CD4-positive, alpha-beta T cell treated with Interferon alpha-2 for 1 hour (primary cell): ENCODE measurements around the gene IQCB1.
"Not testable (repeated sequence)": the region's sequence is repeated elsewhere in the genome, so short reads cannot be mapped to it uniquely, and the experiment has no call there.

ENCODE experiments used
- DNase-seq, 2 donors: peaks; one replicate each; pipeline ENCODE4 v3.0.0-alpha.2; 2020 to 2022

The IQCB1 gene

GRCh38 chr3:121834671-121835464, at the start of gene IQCB1, which contains the start of gene EAF2:
TSS of gene IQCB1 (minus strand) at chr3:121835060. CDS start at chr3:121828960, 6,100 bp downstream.
TSS of gene EAF2 (plus strand) at chr3:121835209. CDS start at chr3:121835286, 77 bp downstream.
- peak; percentile 96 to 98 for DNase-seq

- peak in 1 of 2 donors; percentile 4 for DNase-seq
These were observed 48.6 kb upstream of the IQCB1 start for GRCh38 chr3:121883507-121883906.

GRCh38 chr3:121878411-121878810, 43.6 kb upstream of the IQCB1 start:
- DNase-seq: no peak

- no peak for DNase-seq
These were observed 36.6 kb upstream of the IQCB1 start for GRCh38 chr3:121871430-121871829.

- no peak for DNase-seq
These were observed 35.9 kb upstream of the IQCB1 start for GRCh38 chr3:121870717-121871116.

GRCh38 chr3:121869736-121870135, 34.9 kb upstream of the IQCB1 start:
- no peak for DNase-seq

GRCh38 chr3:121863801-121864200, 28.9 kb upstream of the IQCB1 start:
- DNase-seq: no peak

GRCh38 chr3:121863247-121863646, 28.4 kb upstream of the IQCB1 start:
- DNase-seq: not testable (repeated sequence)

- DNase-seq: not testable (repeated sequence)
These were observed 22.9 kb upstream of the IQCB1 start for GRCh38 chr3:121857778-121858177.

- DNase-seq: no peak
These were observed 20.7 kb upstream of the IQCB1 start for GRCh38 chr3:121855555-121855954.

- no peak for DNase-seq
These were observed 17.4 kb upstream of the IQCB1 start for GRCh38 chr3:121852256-121852655.

- no peak for DNase-seq
These were observed 10.0 kb upstream of the IQCB1 start for GRCh38 chr3:121844892-121845291.

- no peak for DNase-seq
These were observed 5.1 kb upstream of the IQCB1 start for GRCh38 chr3:121839962-121840361.

GRCh38 chr3:121836481-121836880, 1.6 kb upstream of the IQCB1 start:
- no peak for DNase-seq

GRCh38 chr3:121836064-121836463, 1.2 kb upstream of the IQCB1 start:
- peak in 1 of 2 donors; percentile 2 for DNase-seq

GRCh38 chr3:121835465-121835801, 573 bp upstream of the IQCB1 start:
- DNase-seq: no peak

GRCh38 chr3:121834157-121834670, 646 bp downstream of the IQCB1 start:
- DNase-seq: peak in 1 of 2 donors; percentile 33

- no peak for DNase-seq
These were observed 11.9 kb downstream of the IQCB1 start for GRCh38 chr3:121822973-121823372.

GRCh38 chr3:121821421-121822199, 13.2 kb downstream of the IQCB1 start:
- no peak for DNase-seq

- DNase-seq: no peak
These were observed 15.6 kb downstream of the IQCB1 start for GRCh38 chr3:121819236-121819635.

GRCh38 chr3:121818578-121818977, 16.3 kb downstream of the IQCB1 start:
- no peak for DNase-seq

- DNase-seq: no peak
These were observed 17.1 kb downstream of the IQCB1 start for GRCh38 chr3:121817753-121818152.

- DNase-seq: no peak
These were observed 25.6 kb downstream of the IQCB1 start for GRCh38 chr3:121809249-121809648.
